Epidermal melanocyte (primary cell): ENCODE results near the gene CACNB2.

Source experiments
- DNase-seq: peaks from one replicate; pipeline ENCODE4 v3.0.0; 2011; ENCODE audit warnings: low spot score; ENCODE audit not compliant: insufficient read length

Gene CACNB2

GRCh38 chr10:18332484-18332883 lies 192.3 kb downstream of the CACNB2 start:
- no peak for DNase-seq

DNA sequence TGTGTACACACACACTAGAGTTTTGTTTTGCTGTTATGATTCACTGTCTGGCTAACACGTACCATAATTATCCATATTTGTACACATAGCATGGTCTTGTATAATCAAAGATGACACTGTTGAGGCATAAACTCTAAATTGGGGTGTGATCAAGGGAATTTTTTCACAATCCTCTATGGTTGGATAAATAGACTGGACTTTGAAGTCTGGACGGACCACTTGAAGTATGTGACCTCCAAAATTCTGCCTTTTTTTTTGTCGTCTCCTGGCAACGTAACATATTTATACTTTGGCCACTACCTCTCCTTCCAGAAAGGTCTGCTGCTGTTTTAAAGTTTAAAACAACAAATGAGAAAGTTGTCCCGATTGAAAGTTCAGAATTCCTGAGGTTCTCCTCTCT lies 193.4 kb downstream of the CACNB2 start:
- no peak for DNase-seq

DNA sequence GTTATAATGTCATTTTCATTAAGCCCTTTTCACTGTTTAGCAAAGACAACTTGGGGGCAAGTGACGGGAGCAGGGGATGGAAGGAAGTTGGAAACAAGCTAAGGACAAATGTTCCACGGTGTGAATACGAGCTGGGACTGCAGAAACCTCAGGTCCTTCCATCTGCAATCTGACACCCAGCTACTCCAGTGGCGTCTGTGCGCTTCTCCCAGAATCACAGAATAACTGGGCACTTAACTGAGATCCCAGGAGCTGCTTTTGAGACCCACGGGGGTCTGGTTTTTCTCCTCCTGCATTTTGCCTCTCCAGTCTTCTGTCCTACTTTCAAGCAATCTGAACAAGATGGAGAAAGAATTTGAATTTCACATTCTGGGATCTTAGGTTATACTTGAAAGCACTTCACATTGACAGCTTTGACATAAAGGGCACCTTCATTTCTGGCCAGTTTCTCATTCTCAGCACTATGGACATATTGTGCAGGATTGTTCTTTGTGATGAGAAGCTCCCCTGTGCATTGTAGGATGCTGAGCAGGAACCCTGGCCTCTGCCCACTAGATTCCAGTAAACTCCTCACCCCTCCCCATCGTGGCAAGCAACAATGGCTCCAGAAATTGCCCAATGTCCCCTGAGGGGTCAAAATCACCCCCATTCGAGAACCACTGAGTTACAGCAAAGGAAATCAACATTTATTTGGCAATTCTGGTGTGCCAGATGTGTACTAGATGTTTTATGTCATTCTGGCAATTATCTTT lies 194.1 kb downstream of the CACNB2 start:
- DNase-seq, result no peak

- DNase-seq, result no peak
These were observed 200.3 kb downstream of the CACNB2 start for GRCh38 chr10:18340496-18341051.

DNA sequence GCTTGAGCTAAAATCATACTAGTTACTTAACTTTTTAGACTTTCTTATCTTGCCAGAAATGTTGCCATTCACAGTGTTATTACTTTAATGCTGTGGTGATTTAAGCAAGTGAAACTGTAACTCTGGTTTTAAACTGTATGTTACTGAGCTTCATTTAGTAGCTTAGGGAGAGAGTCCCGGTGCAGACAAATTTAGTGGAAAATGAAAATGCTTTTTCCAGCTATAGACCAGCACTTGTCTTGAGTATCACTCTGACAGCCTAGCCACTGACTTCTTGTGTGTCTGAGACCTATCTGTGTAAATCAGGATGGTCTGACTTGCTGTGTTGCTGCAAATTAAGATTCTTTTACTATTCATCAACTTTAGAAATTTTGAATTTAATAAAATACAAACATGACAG lies 200.8 kb downstream of the CACNB2 start:
- no peak for DNase-seq

DNA sequence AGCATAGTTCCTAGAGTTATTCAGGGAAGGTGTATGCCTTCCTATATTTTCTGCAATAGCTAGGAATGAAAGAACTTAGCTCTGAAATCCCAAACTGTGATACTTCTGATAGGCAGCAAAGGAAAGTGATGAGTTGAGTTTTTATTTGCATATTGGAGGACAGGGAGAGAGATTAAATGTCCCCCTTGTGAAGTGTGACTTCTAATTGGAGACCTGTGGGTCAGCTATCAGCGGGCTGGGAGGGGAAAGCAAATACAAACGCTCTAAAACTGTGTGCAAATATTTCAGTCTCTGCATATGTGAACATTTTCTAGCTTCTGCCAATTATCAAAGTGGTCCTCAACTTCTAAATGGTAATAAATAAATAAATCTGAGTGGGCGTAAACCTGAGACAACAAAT lies 203.3 kb downstream of the CACNB2 start:
- no peak for DNase-seq

DNA sequence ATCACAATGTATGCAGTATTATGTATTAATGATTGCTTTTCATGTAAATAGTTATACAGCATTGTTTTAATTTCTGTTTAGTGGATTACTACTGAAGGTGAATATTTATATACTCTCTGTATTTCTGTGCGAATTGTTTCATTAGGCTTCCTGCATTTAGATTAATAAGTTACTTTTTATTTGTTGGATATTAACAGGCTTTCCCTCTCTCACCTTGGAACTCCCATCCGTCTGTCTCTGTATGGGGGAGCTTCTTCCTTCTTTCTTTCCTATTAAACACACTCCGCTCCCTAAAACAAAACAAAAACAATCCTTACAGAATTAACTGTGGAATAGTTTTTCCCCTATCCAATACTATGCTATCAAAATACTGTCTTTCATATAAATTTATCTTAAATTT lies 205.1 kb downstream of the CACNB2 start:
- DNase-seq, result no peak

DNA sequence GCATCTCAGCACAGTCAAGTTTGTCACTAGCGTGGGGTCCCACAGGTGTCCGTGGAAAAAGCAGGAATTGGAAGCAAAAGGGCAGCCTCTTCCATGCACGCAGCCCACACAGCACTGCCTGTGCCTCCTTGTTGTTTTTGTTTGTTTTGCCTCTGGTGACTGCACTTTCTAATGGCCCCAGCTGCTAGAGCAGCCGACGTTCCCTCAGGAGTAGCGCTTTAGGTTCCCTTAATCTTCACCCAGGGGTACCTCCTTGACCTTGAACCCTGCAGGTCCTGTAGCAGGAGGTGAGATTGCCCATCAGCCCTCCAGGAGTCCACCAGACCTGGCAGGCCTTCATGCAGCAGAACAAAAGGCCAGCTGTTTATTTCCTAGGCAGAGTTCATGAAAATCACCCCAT lies 210.1 kb downstream of the CACNB2 start:
- DNase-seq, result no peak

- DNase-seq, result no peak
These were observed 211.2 kb downstream of the CACNB2 start for GRCh38 chr10:18351421-18351820.

- DNase-seq, result no peak
These were observed 212.0 kb downstream of the CACNB2 start for GRCh38 chr10:18352175-18352574.

DNA sequence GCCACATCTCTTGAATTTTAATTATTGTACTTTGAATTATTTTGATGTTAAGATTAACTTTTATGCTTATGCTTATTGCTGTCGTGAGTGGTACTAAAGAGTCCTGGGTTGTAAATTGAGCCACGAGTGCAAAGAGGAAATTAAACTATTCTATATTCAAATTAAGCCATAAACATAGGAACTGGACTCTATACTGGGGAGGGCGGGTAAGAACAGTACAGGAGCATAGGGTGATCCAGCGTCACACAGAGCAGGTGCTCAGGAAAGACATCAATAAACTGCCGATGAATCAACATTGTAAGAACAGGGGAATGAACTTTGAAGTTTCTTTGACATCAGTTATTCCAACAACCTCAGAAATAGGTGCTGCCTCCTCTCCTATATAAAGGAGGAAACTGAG lies 219.6 kb downstream of the CACNB2 start:
- DNase-seq, result no peak

GRCh38 chr10:18362892-18363291 lies 222.7 kb downstream of the CACNB2 start:
- DNase-seq, result no peak

DNA sequence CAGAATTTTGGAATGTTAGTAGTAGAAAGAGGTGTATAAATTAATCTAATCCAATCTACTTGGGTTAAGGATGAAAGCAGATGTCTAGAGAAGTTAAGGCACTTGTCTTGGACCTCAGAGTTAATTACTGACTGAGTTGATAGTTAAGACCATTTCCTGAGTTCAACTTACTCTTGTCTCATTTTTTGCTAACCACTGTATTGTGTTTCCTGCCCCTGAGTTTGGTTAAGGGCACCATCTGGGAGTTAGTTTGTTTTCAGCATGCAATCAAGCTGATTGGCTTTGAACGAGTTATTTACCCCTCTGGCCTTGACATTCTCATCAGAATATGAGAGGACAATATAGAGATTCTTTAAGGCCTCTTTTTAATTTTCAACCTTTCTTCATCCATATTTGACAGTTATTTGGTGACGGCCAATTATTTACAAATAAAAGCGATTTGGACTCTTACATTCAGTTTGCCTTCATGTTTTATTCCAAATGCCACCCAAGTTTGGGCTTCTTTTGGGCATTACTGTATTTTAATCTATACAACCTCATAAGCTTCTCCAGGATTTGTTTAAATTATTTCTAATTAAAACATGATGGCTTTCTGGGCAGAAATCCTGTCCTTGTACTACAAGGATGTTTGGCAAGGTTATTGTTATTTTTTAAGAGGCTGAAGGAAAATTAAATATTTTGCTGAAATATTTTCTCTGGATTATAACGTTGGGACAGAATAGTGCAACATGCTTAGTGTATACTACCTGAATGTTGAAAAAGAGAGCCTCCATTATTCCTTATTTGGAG lies 225.0 kb downstream of the CACNB2 start:
- DNase-seq, result no peak

- DNase-seq, result no peak
These were observed 227.6 kb downstream of the CACNB2 start for GRCh38 chr10:18367840-18368239.

GRCh38 chr10:18368273-18368672 lies 228.0 kb downstream of the CACNB2 start:
- DNase-seq, result no peak

- no peak for DNase-seq
These were observed 228.5 kb downstream of the CACNB2 start for GRCh38 chr10:18368682-18369081.

DNA sequence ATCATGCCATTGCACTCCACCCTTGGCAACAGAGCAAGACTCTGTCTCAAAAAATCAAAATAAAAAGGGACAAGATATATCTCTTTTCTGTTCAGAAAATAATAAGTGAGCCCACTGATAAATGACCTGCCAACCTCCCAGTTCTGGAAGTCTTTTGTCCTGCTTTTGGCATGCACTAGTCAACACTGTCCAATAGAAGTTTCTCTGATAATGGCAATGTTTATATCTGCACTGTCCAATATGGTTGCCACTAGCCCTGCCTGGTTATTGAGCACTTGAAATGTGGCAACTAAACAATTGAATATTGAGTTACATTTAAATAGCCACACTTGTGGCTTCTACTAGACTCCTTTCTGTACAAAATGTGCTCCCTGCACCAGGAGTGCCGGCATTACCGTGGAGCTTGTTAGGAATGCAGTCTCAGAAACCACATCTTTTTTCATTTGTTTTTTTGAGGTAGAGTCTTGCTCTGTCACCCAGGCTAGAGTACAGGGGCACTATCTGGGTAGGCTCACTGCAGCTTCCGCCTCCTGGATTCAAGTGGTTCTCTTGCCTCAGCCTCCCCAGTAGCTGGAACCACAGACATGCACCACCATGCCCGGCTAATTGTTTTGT lies 229.7 kb downstream of the CACNB2 start:
- DNase-seq, result no peak

DNA sequence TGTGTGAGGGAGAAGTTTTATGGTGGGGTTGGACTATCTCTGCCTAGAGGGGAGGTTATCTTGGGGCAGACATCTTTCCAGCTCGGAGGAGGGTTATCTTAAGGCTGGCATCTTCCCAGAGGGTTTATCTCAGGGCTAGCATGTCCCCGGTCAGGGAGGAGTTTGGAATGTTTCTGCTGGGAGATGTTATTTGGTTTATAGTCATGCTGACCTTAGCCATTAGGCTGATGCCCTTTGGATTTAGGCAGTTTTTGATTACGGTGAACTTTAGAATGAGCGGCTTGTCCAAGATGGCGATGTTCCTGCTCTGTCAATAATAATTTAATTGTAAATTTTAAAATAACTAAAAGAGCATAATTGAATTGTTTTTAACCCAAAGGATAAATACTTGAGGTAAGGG lies 236.4 kb downstream of the CACNB2 start:
- no peak for DNase-seq

DNA sequence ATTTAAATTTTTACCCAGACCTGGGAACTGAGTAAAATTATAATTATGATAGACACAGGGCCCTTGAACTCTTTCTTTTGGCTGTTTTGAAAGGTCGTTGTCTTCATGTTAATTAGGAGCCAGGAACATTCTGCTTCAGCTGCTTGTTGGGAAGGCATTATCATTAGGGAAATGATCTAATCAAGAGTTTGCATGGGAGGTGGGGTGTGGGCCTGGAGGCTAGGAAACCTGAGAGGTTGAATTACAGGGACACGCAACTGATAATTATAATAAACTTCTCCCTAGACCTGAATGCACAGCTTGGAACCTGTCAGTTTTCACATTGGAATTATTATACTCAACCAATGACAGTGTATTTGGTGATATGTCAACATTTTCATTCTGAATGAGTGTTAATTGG lies 237.7 kb downstream of the CACNB2 start:
- no peak for DNase-seq

DNA sequence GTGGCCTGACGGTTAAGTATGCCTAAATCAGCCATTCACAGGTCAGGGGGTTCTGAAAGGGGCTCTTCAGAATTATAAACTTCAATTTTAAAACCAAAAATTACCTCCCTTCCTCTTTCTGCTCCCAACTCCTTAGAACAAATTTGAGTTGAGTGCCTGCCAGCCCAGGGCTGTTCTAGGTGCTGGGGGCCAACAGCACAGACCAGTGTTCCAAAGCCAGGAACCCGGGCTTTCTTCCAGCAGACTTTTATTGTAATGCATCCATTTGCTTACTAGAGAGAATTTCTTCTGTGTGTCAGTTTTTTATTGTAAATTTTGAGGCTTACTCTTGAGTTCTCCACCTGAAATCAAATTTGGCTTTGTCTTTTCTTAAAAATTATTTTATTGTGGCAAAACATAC lies 238.5 kb downstream of the CACNB2 start:
- DNase-seq, result no peak

GRCh38 chr10:18381679-18382078 lies 241.5 kb downstream of the CACNB2 start:
- no peak for DNase-seq

- DNase-seq, result no peak
These were observed 257.7 kb downstream of the CACNB2 start for GRCh38 chr10:18397906-18398305.
